Measurements from ENCODE around the gene ANKS1B.

Gene ANKS1B

GRCh38 chr12:99153293-99153692 is 831.4 kb downstream of the ANKS1B start:
- H3K4me1 Mint-ChIP-seq, result no peaks in the 10 kb centered on the region
- H3K27ac Mint-ChIP-seq, result no peak overlapping the region
- H3K4me3 Mint-ChIP-seq, result no peak overlapping the region
- DNase-seq, result no peak
- H3K27me3 Mint-ChIP-seq, result no peaks in the 10 kb centered on the region
- ATAC-seq, result no peak
- H3K9me3 Mint-ChIP-seq, result no peaks in the 10 kb centered on the region
- H3K36me3 Mint-ChIP-seq (ENCODE audit: low read depth), result no peaks in the 10 kb centered on the region

- no peaks in the 10 kb centered on the region for H3K36me3 Mint-ChIP-seq (ENCODE audit: low read depth)
These were observed 832.4 kb downstream of the ANKS1B start for GRCh38 chr12:99152337-99152736.

GRCh38 chr12:99151744-99152143 is 833.0 kb downstream of the ANKS1B start:
- ATAC-seq, result no peak
- no peak for DNase-seq
- H3K27ac Mint-ChIP-seq, result no peak overlapping the region
- H3K27me3 Mint-ChIP-seq, result no peaks in the 10 kb centered on the region
- no peaks in the 10 kb centered on the region for H3K4me1 Mint-ChIP-seq
- no peaks in the 10 kb centered on the region for H3K36me3 Mint-ChIP-seq (ENCODE audit: low read depth)
- H3K9me3 Mint-ChIP-seq, result no peaks in the 10 kb centered on the region
- H3K4me3 Mint-ChIP-seq, result no peak overlapping the region

More at GRCh38 chr12:99152337-99152736, 832.4 kb downstream of the ANKS1B start:
- no peak for DNase-seq
- Mint-ChIP-seq H3K9me3 (no peaks in the 10 kb centered on the region), H3K4me3 (no peak overlapping the region), H3K27ac (no peak overlapping the region), H3K4me1 (no peaks in the 10 kb centered on the region), H3K27me3 (no peaks in the 10 kb centered on the region)
- no peak for ATAC-seq

DNA sequence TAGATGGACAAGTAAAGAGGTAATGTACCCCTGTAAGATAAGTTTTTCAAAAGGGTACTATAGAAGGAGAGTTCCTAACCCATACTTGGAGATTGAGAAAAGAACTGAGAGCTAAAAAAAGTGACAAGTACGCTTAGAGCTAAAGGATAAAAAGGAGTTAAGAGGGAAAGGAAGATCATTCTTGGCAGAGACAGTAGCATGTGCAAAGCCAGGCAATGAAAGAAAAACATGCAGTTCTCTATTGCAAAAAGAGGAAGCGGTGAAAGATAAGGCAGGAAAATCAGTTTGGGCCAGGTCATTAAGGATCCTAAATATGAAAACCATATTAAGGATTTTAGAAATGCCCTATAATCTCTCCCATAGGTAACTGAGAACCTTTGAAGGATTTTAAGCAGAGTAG is 837.6 kb downstream of the ANKS1B start:
- no peaks in the 10 kb centered on the region for H3K4me1 Mint-ChIP-seq
- H3K4me3 Mint-ChIP-seq, result no peak overlapping the region
- no peak overlapping the region for H3K27ac Mint-ChIP-seq
- DNase-seq, result no peak
- no peak for ATAC-seq
- no peaks in the 10 kb centered on the region for H3K36me3 Mint-ChIP-seq (ENCODE audit: low read depth)
- H3K9me3 Mint-ChIP-seq, result peaks cover 8% of the 10 kb centered on the region
- H3K27me3 Mint-ChIP-seq, result no peaks in the 10 kb centered on the region

DNA sequence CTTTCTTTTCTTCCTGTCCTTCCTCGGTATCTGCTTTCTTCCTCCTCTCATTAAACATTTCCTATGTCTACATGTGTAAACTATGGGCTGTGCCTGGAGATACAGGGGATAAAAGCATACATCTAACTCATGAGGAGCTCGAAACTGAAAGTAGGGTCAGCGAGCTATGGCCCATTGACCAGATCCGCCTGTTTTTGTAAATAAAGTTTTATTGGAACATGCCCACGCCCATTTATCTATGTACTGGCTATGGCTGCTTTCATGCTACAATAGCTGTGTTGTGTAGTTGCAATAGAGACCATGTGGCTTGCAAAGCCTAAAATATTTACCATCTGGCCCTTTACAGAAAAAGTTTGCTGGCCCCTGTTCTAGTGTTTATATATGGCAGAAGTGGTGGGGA is 838.0 kb downstream of the ANKS1B start:
- Mint-ChIP-seq H3K27me3 (no peaks in the 10 kb centered on the region), H3K4me1 (no peaks in the 10 kb centered on the region), H3K4me3 (no peak overlapping the region), H3K36me3 (ENCODE audit: low read depth) (no peaks in the 10 kb centered on the region), H3K9me3 (peaks cover 12% of the 10 kb centered on the region), H3K27ac (no peak overlapping the region)
- ATAC-seq, result no peak
- DNase-seq, result no peak

DNA sequence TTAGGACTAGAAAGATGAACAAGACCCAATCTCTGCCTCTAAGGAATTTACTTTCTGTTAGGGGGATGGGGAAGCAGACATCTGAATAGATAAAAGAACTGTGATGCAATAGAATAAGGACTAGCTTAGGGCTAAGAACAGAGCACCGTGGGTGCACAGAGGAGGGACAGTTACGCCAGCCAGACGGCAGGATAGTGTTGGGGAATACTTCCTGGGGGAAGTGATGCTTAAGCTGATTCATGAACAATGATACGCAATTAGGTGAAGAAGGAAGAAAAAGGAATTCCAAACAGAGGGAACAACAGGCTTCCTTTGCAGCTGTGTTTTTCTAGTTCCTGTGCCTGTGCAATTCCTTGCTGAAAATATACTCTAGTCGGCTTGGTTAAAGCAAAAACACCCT is 838.6 kb downstream of the ANKS1B start:
- no peaks in the 10 kb centered on the region for H3K4me1 Mint-ChIP-seq
- no peak for ATAC-seq
- H3K27me3 Mint-ChIP-seq, result no peaks in the 10 kb centered on the region
- no peak overlapping the region for H3K27ac Mint-ChIP-seq
- H3K9me3 Mint-ChIP-seq, result peaks cover 14% of the 10 kb centered on the region
- H3K36me3 Mint-ChIP-seq (ENCODE audit: low read depth), result no peaks in the 10 kb centered on the region
- H3K4me3 Mint-ChIP-seq, result no peak overlapping the region
- no peak for DNase-seq

GRCh38 chr12:99142651-99143050 is 842.1 kb downstream of the ANKS1B start:
- ATAC-seq, result no peak
- no peaks in the 10 kb centered on the region for H3K27me3 Mint-ChIP-seq
- H3K4me3 Mint-ChIP-seq, result no peak overlapping the region
- no peaks in the 10 kb centered on the region for H3K4me1 Mint-ChIP-seq
- H3K9me3 Mint-ChIP-seq, result peaks cover 19% of the 10 kb centered on the region
- H3K27ac Mint-ChIP-seq, result no peak overlapping the region
- no peaks in the 10 kb centered on the region for H3K36me3 Mint-ChIP-seq (ENCODE audit: low read depth)
- DNase-seq, result no peak

GRCh38 chr12:99140017-99140720 is 844.6 kb downstream of the ANKS1B start:
- Mint-ChIP-seq H3K9me3 (peaks cover 19% of the 10 kb centered on the region), H3K36me3 (ENCODE audit: low read depth) (no peaks in the 10 kb centered on the region), H3K27ac (no peak overlapping the region), H3K4me1 (no peaks in the 10 kb centered on the region), H3K4me3 (no peak overlapping the region), H3K27me3 (no peaks in the 10 kb centered on the region)
- ATAC-seq, result no peak
- no peak for DNase-seq

GRCh38 chr12:99138393-99138792 is 846.3 kb downstream of the ANKS1B start:
- no peak overlapping the region for H3K4me3 Mint-ChIP-seq
- H3K36me3 Mint-ChIP-seq (ENCODE audit: low read depth), result no peaks in the 10 kb centered on the region
- ATAC-seq, result no peak
- no peak for DNase-seq
- no peaks in the 10 kb centered on the region for H3K27me3 Mint-ChIP-seq
- no peak overlapping the region for H3K27ac Mint-ChIP-seq
- H3K9me3 Mint-ChIP-seq, result peaks cover 14% of the 10 kb centered on the region
- H3K4me1 Mint-ChIP-seq, result no peaks in the 10 kb centered on the region

GRCh38 chr12:99137124-99137855 is 847.4 kb downstream of the ANKS1B start:
- H3K36me3 Mint-ChIP-seq (ENCODE audit: low read depth), result no peaks in the 10 kb centered on the region
- no peak for ATAC-seq
- H3K4me1 Mint-ChIP-seq, result no peaks in the 10 kb centered on the region
- no peak overlapping the region for H3K4me3 Mint-ChIP-seq
- H3K27me3 Mint-ChIP-seq, result no peaks in the 10 kb centered on the region
- no peak overlapping the region for H3K27ac Mint-ChIP-seq
- H3K9me3 Mint-ChIP-seq, result peaks cover 13% of the 10 kb centered on the region
- DNase-seq, result no peak

- H3K4me1 Mint-ChIP-seq, result no peaks in the 10 kb centered on the region
- no peak overlapping the region for H3K27ac Mint-ChIP-seq
- ATAC-seq (no peak), DNase-seq (no peak)
- H3K36me3 Mint-ChIP-seq (ENCODE audit: low read depth), result no peaks in the 10 kb centered on the region
- no peaks in the 10 kb centered on the region for H3K27me3 Mint-ChIP-seq
- H3K4me3 Mint-ChIP-seq, result no peak overlapping the region
- peaks cover 7% of the 10 kb centered on the region for H3K9me3 Mint-ChIP-seq
These were observed 848.2 kb downstream of the ANKS1B start for GRCh38 chr12:99136516-99136915.

GRCh38 chr12:99135376-99135775 is 849.4 kb downstream of the ANKS1B start:
- Mint-ChIP-seq H3K4me3 (no peak overlapping the region), H3K27ac (no peak overlapping the region), H3K4me1 (no peaks in the 10 kb centered on the region), H3K36me3 (ENCODE audit: low read depth) (no peaks in the 10 kb centered on the region), H3K9me3 (no peaks in the 10 kb centered on the region), H3K27me3 (no peaks in the 10 kb centered on the region)
- DNase-seq, result no peak
- no peak for ATAC-seq

- ATAC-seq (no peak), DNase-seq (no peak)
- Mint-ChIP-seq H3K27me3 (no peaks in the 10 kb centered on the region), H3K9me3 (no peaks in the 10 kb centered on the region), H3K4me1 (no peaks in the 10 kb centered on the region), H3K27ac (no peak overlapping the region), H3K4me3 (no peak overlapping the region), H3K36me3 (ENCODE audit: low read depth) (no peaks in the 10 kb centered on the region)
These were observed 851.3 kb downstream of the ANKS1B start for GRCh38 chr12:99133401-99133800.

DNA sequence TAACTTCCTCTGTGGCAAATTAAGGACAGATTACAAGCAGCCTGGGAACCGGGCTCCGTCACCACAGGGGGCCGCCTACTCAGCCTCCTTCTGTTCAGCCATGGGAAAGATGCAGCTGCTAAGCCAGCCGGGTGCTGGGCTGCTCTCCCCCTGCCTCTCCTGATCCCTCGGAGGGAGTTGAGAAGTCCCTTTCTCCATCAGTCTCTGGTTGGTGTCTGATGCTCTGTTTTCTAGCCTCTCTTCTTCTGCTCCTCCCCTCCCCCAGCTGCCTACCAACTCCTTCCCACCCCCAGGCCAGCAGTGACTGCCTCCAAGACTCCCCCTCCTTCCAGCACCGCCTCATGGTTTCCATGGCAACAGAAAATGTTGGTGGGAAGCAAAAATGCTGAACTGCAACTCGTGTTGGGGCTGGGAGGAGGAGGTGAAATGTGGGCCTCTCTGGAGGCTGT is 853.0 kb downstream of the ANKS1B start:
- ATAC-seq (no peak), DNase-seq (no peak)
- Mint-ChIP-seq H3K4me1 (no peaks in the 10 kb centered on the region), H3K36me3 (ENCODE audit: low read depth) (no peaks in the 10 kb centered on the region), H3K27ac (no peak overlapping the region), H3K4me3 (no peak overlapping the region), H3K9me3 (no peaks in the 10 kb centered on the region), H3K27me3 (no peaks in the 10 kb centered on the region)

- Mint-ChIP-seq H3K27ac (no peak overlapping the region), H3K4me3 (no peak overlapping the region), H3K9me3 (no peaks in the 10 kb centered on the region), H3K4me1 (no peaks in the 10 kb centered on the region), H3K27me3 (no peaks in the 10 kb centered on the region), H3K36me3 (ENCODE audit: low read depth) (no peaks in the 10 kb centered on the region)
- no peak for ATAC-seq
- DNase-seq, result no peak
These were observed 853.8 kb downstream of the ANKS1B start for GRCh38 chr12:99130808-99131553.

All from activated naive CD8-positive, alpha-beta T cell treated with anti-CD3 and anti-CD28 coated beads, Interleukin-2, amount 50 U/mL, for 24 hours (primary cell).